Suppressor macrophage (primary cell): ENCODE measurements around the gene FAT1.
"Not testable (repeated sequence)": the region's sequence is repeated elsewhere in the genome, so short reads cannot be mapped to it uniquely, and the experiment has no call there.

Experiments
- DNase-seq, 4 experiments: peaks; one replicate each; pipeline ENCODE4 v3.0.0-alpha.2; 2020 to 2022

The FAT1 gene

DNA sequence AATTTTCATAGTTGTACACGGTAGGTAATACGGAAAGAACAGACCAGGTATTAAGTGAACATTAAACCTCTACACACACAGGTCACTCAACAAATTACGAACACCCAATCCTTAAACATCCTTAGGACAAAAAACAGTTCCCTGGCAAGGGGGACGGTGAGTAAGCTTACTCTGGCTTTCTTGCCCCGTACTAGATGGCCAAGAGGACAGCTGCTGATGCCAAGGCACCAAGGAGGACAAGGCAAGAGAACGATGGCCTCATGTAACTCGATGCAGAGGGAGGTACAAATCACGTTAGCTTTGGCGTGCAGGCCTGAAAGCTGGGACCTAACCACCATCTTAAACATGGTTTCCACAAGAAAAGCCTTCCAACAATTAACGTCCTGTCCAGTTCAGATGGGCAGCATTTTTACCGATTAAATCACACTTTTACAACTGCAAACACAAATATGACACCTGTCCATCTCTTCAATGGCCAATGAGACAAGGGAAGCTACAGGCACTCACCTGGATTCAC, 23.7 kb downstream of the FAT1 start:
- no peak for DNase-seq

- DNase-seq = no peak
These were observed 24.4 kb downstream of the FAT1 start for GRCh38 chr4:186699298-186699697.

DNA sequence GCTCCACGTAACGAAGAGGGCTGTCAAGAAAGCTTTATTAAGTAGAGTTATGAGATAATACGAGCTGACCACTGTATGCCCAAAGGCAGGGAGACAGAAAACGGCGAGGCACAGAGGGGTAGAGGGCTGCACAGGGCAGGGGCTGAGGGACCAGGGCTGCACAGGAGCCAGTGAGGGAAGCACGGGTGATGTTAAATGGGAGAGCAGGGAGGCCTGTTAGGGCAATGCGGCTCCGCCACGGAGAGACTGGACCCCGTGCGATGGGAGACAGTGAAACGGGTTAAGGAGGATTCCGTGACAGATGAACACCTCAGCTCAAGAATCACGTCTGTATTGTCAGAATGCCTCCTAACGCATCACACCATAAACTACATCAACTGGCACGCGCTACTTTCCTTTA, 25.1 kb downstream of the FAT1 start:
- no peak for DNase-seq

- no peak for DNase-seq
These were observed 25.6 kb downstream of the FAT1 start for GRCh38 chr4:186698028-186698427.

- no peak for DNase-seq
These were observed 28.3 kb downstream of the FAT1 start for GRCh38 chr4:186695392-186695791.

DNA sequence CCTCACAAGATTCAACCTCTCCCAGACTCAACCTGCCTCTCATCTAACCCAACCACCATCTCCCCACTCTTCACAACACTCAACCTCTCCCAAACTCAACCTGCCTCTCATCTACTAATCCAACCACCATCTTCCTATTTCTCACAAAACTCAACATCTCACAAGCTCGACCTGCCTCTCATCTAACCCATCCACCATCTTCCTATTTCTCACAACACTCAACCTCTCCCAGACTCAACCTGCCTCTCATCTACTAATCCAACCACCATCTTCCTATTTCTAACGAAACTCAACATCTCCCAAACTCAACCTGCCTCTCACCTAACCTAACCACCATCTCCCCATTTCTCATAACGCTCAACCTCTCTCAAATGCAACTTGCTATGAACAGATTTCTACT, 29.8 kb downstream of the FAT1 start:
- no peak for DNase-seq

GRCh38 chr4:186693159-186693815, 30.4 kb downstream of the FAT1 start:
- no peak for DNase-seq

DNA sequence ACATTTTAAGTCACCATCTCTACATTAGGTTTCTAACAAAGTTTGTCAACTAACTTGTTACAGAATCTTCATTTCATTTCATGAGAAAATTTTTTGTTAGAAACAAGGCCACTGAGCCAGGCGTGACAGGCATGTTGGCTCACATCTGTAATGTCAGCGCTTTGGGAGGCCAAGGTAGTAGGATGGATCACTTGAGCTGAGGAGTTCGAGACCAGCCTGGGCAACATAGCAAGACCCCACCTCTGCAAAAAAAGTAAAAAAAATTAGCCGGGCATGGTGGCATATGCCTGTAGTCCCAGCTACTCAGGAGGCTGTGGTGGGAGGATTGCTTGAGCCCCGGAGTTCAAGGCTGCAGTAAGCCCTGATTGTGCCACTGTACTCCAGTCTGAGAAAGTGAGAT, 32.3 kb downstream of the FAT1 start:
- no peak for DNase-seq

DNA sequence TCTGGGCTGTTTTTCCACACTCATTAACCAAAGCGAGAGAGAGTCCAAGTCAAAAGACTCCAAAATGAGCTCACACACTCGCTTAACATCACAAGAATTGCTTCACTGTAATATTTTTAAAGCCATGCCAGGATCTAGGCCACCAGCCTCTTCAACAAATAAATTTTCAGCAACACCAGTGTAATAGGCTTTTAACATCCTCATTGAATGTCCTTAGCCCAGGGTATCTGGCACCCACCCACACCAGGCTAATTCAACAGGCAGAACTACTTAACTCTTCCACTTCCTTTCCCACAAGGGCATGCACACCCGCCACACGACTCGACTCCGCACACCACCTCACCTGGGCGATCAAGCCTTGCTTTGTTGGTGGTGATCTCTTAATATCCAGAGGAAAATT, 34.2 kb downstream of the FAT1 start:
- no peak for DNase-seq

- no peak for DNase-seq
These were observed 35.3 kb downstream of the FAT1 start for GRCh38 chr4:186688150-186688943.

DNA sequence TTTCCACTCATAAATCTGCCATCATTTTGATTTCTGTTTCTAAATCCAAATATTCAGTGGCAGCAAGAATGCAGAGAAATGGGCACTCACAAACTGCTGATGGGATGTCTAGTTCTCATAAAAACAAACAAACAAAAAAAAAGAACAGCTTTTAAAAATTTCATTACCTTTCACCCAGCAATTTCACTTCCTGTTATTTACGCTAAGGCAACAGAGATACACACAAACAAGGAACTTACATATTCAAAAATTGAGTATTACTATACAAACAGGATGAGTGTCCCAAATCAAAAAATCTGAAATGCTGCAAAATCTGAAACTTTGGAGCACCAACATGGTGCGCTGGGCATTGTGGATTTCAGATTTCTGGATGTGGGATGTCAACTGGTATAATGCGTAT, 36.4 kb downstream of the FAT1 start:
- DNase-seq = peak in 2 of 4 experiments; percentile 2 to 7

- no peak for DNase-seq
These were observed 37.9 kb downstream of the FAT1 start for GRCh38 chr4:186685767-186686183.

GRCh38 chr4:186684889-186685309, 38.8 kb downstream of the FAT1 start:
- DNase-seq = no peak

DNA sequence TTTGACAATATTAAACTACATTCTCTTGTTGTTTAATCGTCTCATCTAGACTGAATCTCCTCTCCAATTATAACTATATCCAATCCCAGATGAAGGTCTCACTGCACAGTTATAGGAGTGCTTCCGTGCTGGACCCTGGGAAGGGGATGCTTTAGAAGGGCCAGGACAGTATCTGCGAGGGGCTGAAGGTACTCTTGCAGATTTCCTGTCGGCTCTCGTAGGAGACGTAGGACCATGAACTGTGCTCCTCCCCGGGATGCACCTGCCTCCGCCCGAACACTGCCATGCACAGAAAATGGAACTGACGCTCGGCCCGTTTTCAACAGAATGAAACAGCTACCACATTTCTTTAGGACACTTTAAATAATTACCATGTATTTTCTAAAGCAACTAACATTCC, 39.4 kb downstream of the FAT1 start:
- no peak for DNase-seq

GRCh38 chr4:186680641-186681040, 43.0 kb downstream of the FAT1 start:
- no peak for DNase-seq

DNA sequence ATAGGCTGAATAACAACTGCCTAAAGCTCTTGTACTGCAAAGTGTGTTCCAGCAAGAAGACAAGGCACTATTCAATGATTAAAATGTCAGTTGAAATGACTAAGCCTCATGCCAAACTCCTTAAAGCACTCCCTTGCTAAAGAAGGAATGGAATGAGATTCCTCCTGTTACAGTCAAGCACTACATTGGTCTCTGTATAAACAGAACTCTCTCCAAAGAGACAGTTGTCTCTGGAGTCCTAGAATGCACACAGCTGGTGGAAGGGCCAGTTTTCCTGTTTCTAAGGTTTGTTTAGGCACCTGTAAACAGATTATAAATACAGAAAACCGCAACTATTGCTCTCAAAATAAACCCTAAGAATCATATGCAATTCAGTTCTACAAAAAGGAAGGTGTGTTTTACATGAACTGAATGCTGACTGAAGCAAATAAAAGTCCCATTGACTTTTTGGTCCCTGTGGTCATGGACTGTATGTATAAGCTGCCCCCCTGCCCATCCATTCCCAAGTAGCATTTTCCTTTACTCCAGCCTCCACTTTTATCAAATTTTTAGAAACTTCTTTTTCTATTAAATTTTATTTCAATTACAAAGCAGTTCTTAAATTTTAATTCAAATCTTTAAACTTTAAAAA, 47.0 kb downstream of the FAT1 start:
- DNase-seq = no peak

- no peak for DNase-seq
These were observed 53.9 kb downstream of the FAT1 start for GRCh38 chr4:186669735-186670134.

- DNase-seq = peak in 1 of 4 experiments; percentile 2
These were observed 54.4 kb downstream of the FAT1 start for GRCh38 chr4:186669159-186669731.

- no peak for DNase-seq
These were observed 56.9 kb downstream of the FAT1 start for GRCh38 chr4:186666750-186667149.

DNA sequence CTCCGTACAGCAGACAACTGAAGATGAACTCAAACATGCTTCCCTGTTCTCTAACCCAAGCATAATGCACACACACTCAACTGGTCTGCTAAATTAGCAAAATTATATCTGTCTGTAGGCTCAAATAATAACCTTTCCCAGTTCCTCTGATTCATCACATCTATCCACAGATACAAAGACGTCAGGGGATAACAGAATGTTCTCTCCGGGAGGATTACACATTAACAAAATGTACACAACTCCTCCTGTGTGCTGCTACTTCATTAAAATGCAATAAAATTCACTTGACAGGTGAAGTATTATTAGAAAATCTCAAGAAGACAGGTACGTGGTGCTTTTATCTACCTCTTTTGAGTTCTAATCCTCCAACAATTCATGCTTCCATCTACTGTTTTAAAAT, 57.4 kb downstream of the FAT1 start:
- DNase-seq = no peak

DNA sequence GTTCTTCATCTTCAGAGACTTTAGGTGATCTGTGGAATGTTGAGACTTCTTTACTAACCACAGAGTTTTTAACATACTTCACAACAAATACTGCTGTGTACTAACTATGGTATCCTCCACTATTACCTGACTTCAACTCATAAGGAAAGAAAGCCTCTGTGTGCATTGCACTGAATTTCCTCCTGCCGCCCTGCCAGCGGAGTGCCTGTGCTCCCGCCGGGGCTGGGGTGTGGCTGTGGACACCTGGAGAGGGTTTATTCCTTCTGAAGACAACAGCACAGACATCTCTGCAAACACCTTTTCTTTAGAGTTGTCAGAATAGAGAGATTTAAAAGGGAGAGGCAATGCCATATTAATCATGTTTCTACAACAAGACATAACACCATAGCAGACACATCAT, 63.3 kb downstream of the FAT1 start:
- no peak for DNase-seq

DNA sequence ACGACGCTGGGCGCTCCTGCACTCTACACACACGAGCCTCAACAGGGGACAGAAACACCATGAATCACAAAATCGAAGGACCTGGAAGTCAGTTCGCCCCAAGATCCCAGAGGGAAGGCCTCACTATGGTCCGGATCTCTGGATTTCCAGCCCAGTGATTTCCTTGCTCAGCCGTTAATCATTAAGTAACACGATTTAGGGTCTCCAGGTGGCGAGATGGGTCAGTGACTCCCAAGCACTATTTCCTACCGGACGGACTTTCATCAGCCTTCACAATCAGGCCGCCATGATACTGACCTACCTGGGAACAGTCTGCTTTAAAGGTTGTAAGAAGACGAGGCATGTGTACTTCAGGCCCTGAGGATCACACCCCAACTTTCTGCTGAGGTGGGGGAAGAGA, 63.7 kb downstream of the FAT1 start:
- DNase-seq = no peak

DNA sequence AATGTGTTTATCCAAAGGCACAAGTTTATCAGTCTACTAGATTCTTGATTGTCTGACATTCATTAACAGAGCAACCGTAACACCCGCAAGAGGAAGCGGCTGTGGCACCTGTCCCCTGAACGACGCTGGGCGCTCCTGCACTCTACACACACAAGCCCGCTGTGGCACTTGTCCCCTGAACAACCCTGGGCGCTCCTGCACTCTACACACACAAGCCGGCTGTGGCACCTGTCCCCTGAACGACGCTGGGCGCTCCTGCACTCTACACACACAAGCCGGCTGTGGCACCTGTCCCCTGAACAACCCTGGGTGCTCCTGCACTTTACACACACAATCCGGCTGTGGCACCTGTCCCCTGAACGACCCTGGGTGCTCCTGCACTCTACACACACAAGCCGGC, 64.2 kb downstream of the FAT1 start:
- DNase-seq = not testable (repeated sequence)
